Measurements from ENCODE around the gene KRT81. TPM values are rescaled to one million over a fixed set of nuclear protein-coding genes. Genes with fewer than 3 reads are reported as not detected.
"Not testable (repeated sequence)": the region's sequence is repeated elsewhere in the genome, so short reads cannot be mapped to it uniquely, and the experiment has no call there.

KRT81 gene
- total RNA-seq, 1 donor from 2014 or later: not detected

- DNase-seq (ENCODE audit: low spot score): peak; percentile 67
- intact Hi-C loops (cut with DNase I): no loop called here
Measured at GRCh38 chr12:52247622-52248540, 43.5 kb downstream of the KRT81 start.

GRCh38 chr12:52246720-52247621 lies 44.4 kb downstream of the KRT81 start:
- intact Hi-C loops (cut with DNase I): no loop called here
- DNase-seq (ENCODE audit: low spot score): peak; percentile 27

GRCh38 chr12:52245962-52246569 lies 45.3 kb downstream of the KRT81 start:
- DNase-seq (ENCODE audit: low spot score): peak; percentile 19
- intact Hi-C loops (cut with DNase I): no loop called here

- intact Hi-C loops (cut with DNase I): no loop called here
- DNase-seq (ENCODE audit: low spot score): peak; percentile 49
Measured at GRCh38 chr12:52245259-52245961, 45.9 kb downstream of the KRT81 start.

- peak; percentile 49 for DNase-seq (ENCODE audit: low spot score)
- intact Hi-C loops (cut with DNase I): no loop called here
Measured at GRCh38 chr12:52244615-52244994, 46.7 kb downstream of the KRT81 start.

GRCh38 chr12:52243856-52244614 lies 47.3 kb downstream of the KRT81 start:
- intact Hi-C loops (cut with DNase I): no loop called here
- peak; percentile 81 for DNase-seq (ENCODE audit: low spot score)

GRCh38 chr12:52243259-52243855 lies 48.0 kb downstream of the KRT81 start:
- no peak for DNase-seq (ENCODE audit: low spot score)
- intact Hi-C loops (cut with DNase I): no loop called here

- peak; percentile 71 for DNase-seq (ENCODE audit: low spot score)
- intact Hi-C loops (cut with DNase I): no loop called here
Measured at GRCh38 chr12:52242442-52243258, 48.7 kb downstream of the KRT81 start.

- intact Hi-C loops (cut with DNase I): no loop called here
- peak; percentile 55 for DNase-seq (ENCODE audit: low spot score)
Measured at GRCh38 chr12:52241205-52241842, 50.0 kb downstream of the KRT81 start.

- intact Hi-C loops (cut with DNase I): not testable (repeated sequence)
- peak; percentile 14 for DNase-seq (ENCODE audit: low spot score)
Measured at GRCh38 chr12:52240247-52240646, 51.1 kb downstream of the KRT81 start.

- intact Hi-C loops (cut with DNase I): no loop called here
- no peak for DNase-seq (ENCODE audit: low spot score)
Measured at GRCh38 chr12:52239767-52240166, 51.6 kb downstream of the KRT81 start.

- peak; percentile 49 for DNase-seq (ENCODE audit: low spot score)
- intact Hi-C loops (cut with DNase I): no loop called here
Measured at GRCh38 chr12:52238916-52239646, 52.3 kb downstream of the KRT81 start.

GRCh38 chr12:52238207-52238840 lies 53.0 kb downstream of the KRT81 start:
- DNase-seq (ENCODE audit: low spot score): peak; percentile 19
- intact Hi-C loops (cut with DNase I): no loop called here

- intact Hi-C loops (cut with DNase I): no loop called here
Measured at GRCh38 chr12:52236386-52237050, 54.8 kb downstream of the KRT81 start.

More at GRCh38 chr12:52236386-52237050, 54.8 kb downstream of the KRT81 start:
- peak; percentile 47 for DNase-seq (ENCODE audit: low spot score)

All from cardiac septum (tissue), 1 donor.